GM21786 (cell line): Measurements from ENCODE around the gene CKS2.
"Not testable (repeated sequence)": the region's sequence is repeated elsewhere in the genome, so short reads cannot be mapped to it uniquely, and the experiment has no call there.

Experiments used
- ATAC-seq: cut with Tn5 transposase; IDR thresholded peaks from one replicate; pipeline ENCODE4 v1.9.1; 2021; ENCODE audit not compliant: unreplicated experiment

Gene CKS2

GRCh38 chr9:89310475-89311345 lies at the start of gene CKS2:
TSS of gene CKS2 (plus strand) at chr9:89311195. CDS start at chr9:89311293, 98 bp downstream.
- peak; percentile 91 for ATAC-seq

- no peak for ATAC-seq
These were observed 37.3 kb upstream of the CKS2 start for GRCh38 chr9:89273528-89274279.

GRCh38 chr9:89274838-89275237 lies 36.2 kb upstream of the CKS2 start:
- no peak for ATAC-seq

- not testable (repeated sequence) for ATAC-seq
These were observed 35.0 kb upstream of the CKS2 start for GRCh38 chr9:89276040-89276439.

GRCh38 chr9:89277043-89277442 lies 34.0 kb upstream of the CKS2 start:
- no peak for ATAC-seq

GRCh38 chr9:89277454-89277853 lies 33.5 kb upstream of the CKS2 start:
- ATAC-seq, result no peak

- ATAC-seq, result no peak
These were observed 32.4 kb upstream of the CKS2 start for GRCh38 chr9:89278551-89278950.

- ATAC-seq, result peak; percentile 50
These were observed 31.8 kb upstream of the CKS2 start for GRCh38 chr9:89278997-89279739.

GRCh38 chr9:89281106-89281505 lies 29.9 kb upstream of the CKS2 start:
- ATAC-seq, result no peak

GRCh38 chr9:89282248-89282968 lies 28.6 kb upstream of the CKS2 start:
- ATAC-seq, result not testable (repeated sequence)

- no peak for ATAC-seq
These were observed 26.9 kb upstream of the CKS2 start for GRCh38 chr9:89284076-89284475.

GRCh38 chr9:89291741-89292140 lies 19.3 kb upstream of the CKS2 start:
- ATAC-seq, result no peak

- ATAC-seq, result no peak
These were observed 18.0 kb upstream of the CKS2 start for GRCh38 chr9:89293014-89293413.

- ATAC-seq, result no peak
These were observed 15.6 kb upstream of the CKS2 start for GRCh38 chr9:89295400-89295799.

- not testable (repeated sequence) for ATAC-seq
These were observed 9.0 kb upstream of the CKS2 start for GRCh38 chr9:89301996-89302395.

GRCh38 chr9:89304020-89304833 lies 6.8 kb upstream of the CKS2 start:
- ATAC-seq, result no peak

- ATAC-seq, result no peak
These were observed 6.2 kb upstream of the CKS2 start for GRCh38 chr9:89304834-89305188.

- no peak for ATAC-seq
These were observed 5.1 kb upstream of the CKS2 start for GRCh38 chr9:89305868-89306267.

- no peak for ATAC-seq
These were observed 1.8 kb upstream of the CKS2 start for GRCh38 chr9:89309166-89309565.
